Activated CD4-positive, alpha-beta memory T cell treated with anti-CD3 and anti-CD28 coated beads, Interleukin-2, amount 10 ng/mL, durations not matched to agents 7 days and 5 days (primary cell): Measurements from ENCODE around the gene ZNF532. TPM values are rescaled to one million over a fixed set of nuclear protein-coding genes. Genes with fewer than 3 reads are reported as not detected.

Source experiments
- CTCF ChIA-PET: fragments of 350-600 bp; sonication (Branson Sonifier 250); formaldehyde crosslinking; loops from one replicate; lab custom pipeline; 2021; ENCODE audit warnings: antibody characterized with exemption, inconsistent platforms; lab: Charles Lee
- POLR2A ChIA-PET: fragments of 350-600 bp; sonication (Branson Sonifier 250); formaldehyde crosslinking; loops from one replicate; lab custom pipeline; 2021; ENCODE audit warnings: antibody characterized with exemption; lab: Charles Lee
- DNase-seq: peaks from one replicate; pipeline ENCODE4 v3.0.0-alpha.2; 2020
- H3K27ac Mint-ChIP-seq: one replicate; pipeline ENCODE4 v1.8.0; 2021; ENCODE audit warnings: mild to moderate bottlenecking, mixed read lengths
- H3K27me3 Mint-ChIP-seq: one replicate; pipeline ENCODE4 v1.8.0; 2021; ENCODE audit warnings: mixed read lengths
- H3K36me3 Mint-ChIP-seq: one replicate; pipeline ENCODE4 v1.8.0; 2021; ENCODE audit warnings: low read depth, mixed read lengths
- H3K4me1 Mint-ChIP-seq: one replicate; pipeline ENCODE4 v1.8.0; 2021; ENCODE audit warnings: mixed read lengths
- H3K4me3 Mint-ChIP-seq: one replicate; pipeline ENCODE4 v1.8.0; 2021; ENCODE audit warnings: mild to moderate bottlenecking, mixed read lengths
- H3K9me3 Mint-ChIP-seq: one replicate; pipeline ENCODE4 v1.8.0; 2021; ENCODE audit warnings: mixed read lengths
- total RNA-seq, 2 experiments: library from RNA; stranded (reverse); gene quantifications; one replicate each; pipeline ENCODE4 v1.2.3, GENCODE V29; 2021

Gene ZNF532
- total RNA-seq, 2 experiments from 2014 or later = 3.4 to 4.2 TPM

DNA sequence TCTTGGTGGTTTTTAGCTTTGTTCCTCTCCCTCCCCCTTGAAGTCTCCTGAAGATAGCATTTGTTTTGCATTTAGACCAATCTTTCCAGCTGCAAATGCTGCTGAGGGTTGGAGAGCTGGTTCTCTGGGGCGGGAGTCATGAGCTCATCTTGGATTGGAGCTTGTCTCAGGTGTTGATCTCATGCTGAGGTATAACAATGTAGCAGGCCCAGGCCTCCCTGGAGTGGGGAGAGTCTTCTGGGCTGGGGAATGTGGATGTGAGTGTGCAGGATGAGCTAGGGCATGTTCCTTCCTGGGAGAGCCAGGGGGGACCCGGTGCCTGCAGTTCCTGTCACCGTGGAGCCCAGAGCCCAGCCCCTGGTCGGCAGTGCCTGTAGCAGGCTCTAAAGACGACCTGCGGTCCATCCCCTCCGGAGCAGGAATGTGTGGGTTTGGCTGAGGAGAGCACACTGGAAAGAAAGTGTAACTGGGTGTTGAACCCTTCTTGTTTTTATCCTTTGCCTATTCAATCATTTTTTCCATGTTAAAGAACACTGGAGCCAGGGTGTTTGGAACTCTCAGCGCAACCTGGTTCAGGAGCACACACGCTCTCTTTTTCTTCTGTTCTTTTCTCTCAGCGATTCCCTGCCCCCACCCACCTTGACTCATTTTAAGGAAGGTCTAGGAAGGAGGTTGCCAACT is 2.7 kb downstream of the ZNF532 start:
- Mint-ChIP-seq H3K27ac (no peak overlapping the region), H3K36me3 (no peaks in the 10 kb centered on the region), H3K27me3 (peaks cover 44% of the 10 kb centered on the region), H3K4me1 (peaks cover 12% of the 10 kb centered on the region), H3K9me3 (no peaks in the 10 kb centered on the region), H3K4me3 (no peak overlapping the region)
- ChIA-PET CTCF (interaction anchor here (0.5 to 1.4 kb wide), 2 partner anchors 89 to 99 kb away, joined by 3 to 4 read pairs; no protein-coding TSS in a partner anchor), POLR2A (no interaction called here)
- DNase-seq = no peak

DNA sequence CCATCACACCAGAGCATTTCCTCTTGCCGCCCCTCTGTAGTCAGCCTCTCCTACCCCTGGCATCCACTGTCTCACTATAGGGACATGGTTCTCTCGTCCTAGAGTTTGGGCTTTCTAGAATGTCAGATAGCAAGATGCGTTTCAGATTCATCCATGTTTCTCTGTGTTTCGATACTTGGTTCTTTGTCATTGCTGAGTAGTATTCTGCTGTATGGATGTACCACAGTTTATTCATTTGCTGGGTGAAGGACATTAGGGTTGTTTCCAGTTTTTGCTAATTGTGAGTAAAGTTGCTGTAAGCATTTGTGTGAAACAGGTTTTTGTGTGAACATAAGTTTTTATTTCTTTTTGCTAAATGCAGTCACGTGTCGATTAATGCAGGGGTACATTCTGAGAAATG is 3.8 kb downstream of the ZNF532 start:
- Mint-ChIP-seq H3K9me3 (no peaks in the 10 kb centered on the region), H3K4me3 (no peak overlapping the region), H3K4me1 (peaks cover 7% of the 10 kb centered on the region), H3K36me3 (no peaks in the 10 kb centered on the region), H3K27me3 (peaks cover 41% of the 10 kb centered on the region), H3K27ac (no peak overlapping the region)
- CTCF ChIA-PET = no interaction called here
- DNase-seq = no peak
- POLR2A ChIA-PET = no interaction called here

DNA sequence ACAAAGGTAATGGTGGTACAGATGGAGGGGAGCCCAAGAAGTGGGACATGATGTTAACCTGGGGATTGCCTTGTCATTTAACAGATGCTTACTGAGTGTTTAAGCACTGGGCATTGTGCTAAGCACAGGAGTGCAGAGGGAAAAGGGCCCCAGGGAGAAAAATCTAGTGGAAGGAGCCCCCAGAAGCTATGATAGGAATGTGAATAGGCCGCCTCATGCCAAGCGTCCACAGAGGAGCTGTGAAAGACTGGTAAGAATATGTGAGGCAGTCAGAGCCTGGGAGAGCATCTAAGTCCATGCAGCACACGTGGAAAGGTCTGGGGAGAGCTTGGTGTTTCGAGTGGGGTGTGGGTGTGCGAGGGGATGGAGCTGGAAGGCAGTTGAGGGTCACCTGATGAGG is 5.5 kb downstream of the ZNF532 start:
- ChIA-PET POLR2A (no interaction called here), CTCF (no interaction called here)
- Mint-ChIP-seq H3K27me3 (peaks cover 32% of the 10 kb centered on the region), H3K4me3 (no peak overlapping the region), H3K36me3 (no peaks in the 10 kb centered on the region), H3K27ac (no peak overlapping the region), H3K9me3 (no peaks in the 10 kb centered on the region), H3K4me1 (no peaks in the 10 kb centered on the region)
- DNase-seq = no peak

DNA sequence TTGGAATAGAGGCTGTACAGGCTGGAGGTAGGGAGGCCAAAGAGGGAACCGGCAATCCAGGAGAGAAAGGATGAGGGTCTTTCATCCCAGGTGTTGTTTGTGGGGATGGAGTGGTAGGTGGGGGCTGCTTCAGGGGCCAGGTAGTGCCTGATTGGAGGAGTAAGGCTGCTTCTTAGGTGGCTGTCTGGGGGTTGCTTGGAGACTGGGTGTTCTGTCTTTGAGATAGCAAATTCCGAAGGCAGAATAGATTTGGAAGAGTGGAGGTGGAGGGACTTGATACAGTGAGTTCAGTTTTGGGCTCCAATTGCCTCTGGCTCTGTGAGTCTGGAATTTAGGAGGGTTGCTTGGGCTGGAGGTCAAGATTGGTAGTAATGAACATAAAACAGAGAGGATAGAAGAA is 5.9 kb downstream of the ZNF532 start:
- H3K36me3 Mint-ChIP-seq = no peaks in the 10 kb centered on the region
- no peak for DNase-seq
- POLR2A ChIA-PET = no interaction called here
- no peaks in the 10 kb centered on the region for H3K9me3 Mint-ChIP-seq
- H3K4me3 Mint-ChIP-seq = no peak overlapping the region
- no peak overlapping the region for H3K27ac Mint-ChIP-seq
- CTCF ChIA-PET = no interaction called here
- H3K27me3 Mint-ChIP-seq = peaks cover 27% of the 10 kb centered on the region
- no peaks in the 10 kb centered on the region for H3K4me1 Mint-ChIP-seq

DNA sequence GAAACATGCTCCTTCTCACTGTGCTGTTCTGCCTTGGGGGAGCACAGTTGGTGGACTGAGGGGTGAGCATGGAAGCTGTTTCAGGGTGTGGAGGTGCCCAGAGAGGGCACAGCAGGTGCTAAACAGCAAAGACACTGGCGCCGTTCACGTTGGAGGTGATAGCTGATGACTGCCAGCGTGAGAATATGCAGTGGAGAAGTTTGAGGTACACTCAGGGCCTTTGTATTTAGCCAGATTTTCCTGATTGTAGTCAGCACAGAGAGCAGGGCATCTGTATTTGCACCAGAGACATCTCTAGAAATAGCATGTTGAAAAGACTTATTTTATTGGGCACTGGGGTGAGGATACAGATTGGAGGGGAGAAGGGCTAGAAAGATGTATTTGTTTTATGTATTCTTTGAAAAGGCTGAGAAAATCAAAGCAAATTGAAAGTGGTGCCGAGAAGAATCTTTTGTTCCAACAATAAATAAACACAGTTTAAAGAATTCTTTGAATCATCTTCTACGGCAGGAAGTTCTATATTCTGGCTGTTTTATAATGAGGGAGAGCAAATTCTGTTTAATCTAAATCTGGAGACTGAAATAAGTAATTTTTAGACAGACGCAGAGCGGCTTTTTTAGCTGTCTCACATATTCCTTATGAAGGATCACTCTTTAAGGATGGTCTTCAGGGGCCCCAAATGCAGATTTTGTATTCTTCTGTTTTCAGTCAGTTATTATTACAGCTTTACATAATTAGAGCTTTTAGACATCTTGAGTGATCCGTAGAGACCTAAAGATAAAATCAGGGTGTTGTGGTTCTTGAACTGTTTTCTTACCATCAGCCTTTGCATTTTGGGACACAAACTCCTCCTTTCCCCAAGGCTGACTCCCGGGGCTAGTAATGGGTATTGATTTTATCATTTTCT is 7.1 kb downstream of the ZNF532 start:
- peaks cover 18% of the 10 kb centered on the region for H3K27me3 Mint-ChIP-seq
- POLR2A ChIA-PET = no interaction called here
- H3K4me3 Mint-ChIP-seq = no peak overlapping the region
- H3K36me3 Mint-ChIP-seq = no peaks in the 10 kb centered on the region
- H3K27ac Mint-ChIP-seq = no peak overlapping the region
- H3K4me1 Mint-ChIP-seq = no peaks in the 10 kb centered on the region
- no peak for DNase-seq
- H3K9me3 Mint-ChIP-seq = no peaks in the 10 kb centered on the region
- CTCF ChIA-PET = no interaction called here

DNA sequence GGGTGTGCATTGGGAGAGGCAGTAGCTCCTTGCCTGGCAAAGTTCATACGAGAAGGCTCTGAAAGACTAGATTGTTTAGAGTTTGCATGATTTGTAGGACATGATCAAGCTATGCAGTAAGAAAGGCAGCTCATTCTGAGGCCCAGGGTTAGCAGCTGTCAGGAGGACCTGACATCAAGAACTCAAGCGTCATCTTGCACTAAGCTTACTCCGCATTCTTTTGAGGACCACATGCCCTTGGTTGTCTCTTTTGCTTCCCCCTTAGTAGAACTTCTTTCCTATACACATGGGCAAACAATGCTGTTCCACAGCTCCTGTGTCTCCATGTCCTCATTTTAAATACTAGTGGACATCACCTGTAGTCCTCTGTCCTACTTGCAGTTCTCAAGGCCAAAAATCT is 14.0 kb downstream of the ZNF532 start:
- POLR2A ChIA-PET = interaction anchor here (1.5 kb wide), 1 partner anchor 14 kb away, joined by 3 read pairs; the partner anchor contains the start of gene ZNF532
- Mint-ChIP-seq H3K27me3 (peaks cover 7% of the 10 kb centered on the region), H3K4me3 (no peak overlapping the region), H3K27ac (no peak overlapping the region), H3K4me1 (no peaks in the 10 kb centered on the region), H3K9me3 (no peaks in the 10 kb centered on the region), H3K36me3 (no peaks in the 10 kb centered on the region)
- CTCF ChIA-PET = no interaction called here
- DNase-seq = no peak

DNA sequence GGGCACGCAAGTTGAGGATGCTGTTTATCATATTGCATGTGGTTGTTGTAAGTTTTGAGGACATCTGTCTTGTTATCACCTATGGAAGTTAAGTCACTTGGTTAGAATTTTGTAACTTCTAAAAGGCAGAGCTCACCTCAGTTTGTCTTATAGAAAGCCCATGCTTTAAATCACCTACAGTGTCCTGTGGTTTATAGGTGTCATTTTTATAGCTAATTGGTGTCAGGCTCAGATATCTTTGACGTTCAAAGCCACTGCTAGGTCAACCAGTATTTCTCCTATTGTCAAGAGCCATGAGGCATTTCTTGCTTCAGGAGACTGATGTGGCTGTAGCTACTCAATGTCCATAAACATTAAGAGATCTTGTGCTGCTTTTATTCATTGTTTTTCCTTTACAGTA is 16.8 kb downstream of the ZNF532 start:
- no peak overlapping the region for H3K4me3 Mint-ChIP-seq
- no peak for DNase-seq
- ChIA-PET CTCF (interaction anchor here (1.1 kb wide), 1 partner anchor 43 kb away, joined by 3 read pairs; no protein-coding TSS in a partner anchor), POLR2A (no interaction called here)
- H3K4me1 Mint-ChIP-seq = peaks cover under 1% of the 10 kb centered on the region
- H3K9me3 Mint-ChIP-seq = no peaks in the 10 kb centered on the region
- H3K27me3 Mint-ChIP-seq = peaks cover 7% of the 10 kb centered on the region
- no peak overlapping the region for H3K27ac Mint-ChIP-seq
- H3K36me3 Mint-ChIP-seq = no peaks in the 10 kb centered on the region

DNA sequence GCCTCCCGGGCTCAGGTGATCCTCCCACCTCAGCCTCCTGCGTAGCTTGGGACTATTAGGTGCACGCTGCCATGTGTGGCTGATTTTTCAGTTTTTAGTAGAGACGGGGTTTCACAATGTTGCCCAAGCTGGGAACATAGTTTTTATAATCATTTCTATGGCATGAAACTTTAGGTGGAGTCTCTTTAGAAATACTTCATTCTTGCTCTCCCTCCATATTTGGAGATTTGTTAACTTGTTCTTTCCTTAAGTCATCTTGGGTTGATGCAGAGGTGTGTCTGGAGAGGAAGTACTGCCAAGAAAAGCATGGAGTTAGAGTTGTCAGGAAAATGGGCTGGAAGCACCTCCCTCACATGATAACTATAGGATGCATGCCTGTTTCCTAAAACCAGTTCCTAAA is 17.4 kb downstream of the ZNF532 start:
- Mint-ChIP-seq H3K4me1 (peaks cover 3% of the 10 kb centered on the region), H3K36me3 (no peaks in the 10 kb centered on the region), H3K4me3 (no peak overlapping the region), H3K9me3 (no peaks in the 10 kb centered on the region), H3K27ac (no peak overlapping the region), H3K27me3 (peaks cover 9% of the 10 kb centered on the region)
- ChIA-PET POLR2A (no interaction called here), CTCF (interaction anchor here (1.1 kb wide), 1 partner anchor 42 kb away, joined by 3 read pairs; no protein-coding TSS in a partner anchor)
- DNase-seq = no peak

DNA sequence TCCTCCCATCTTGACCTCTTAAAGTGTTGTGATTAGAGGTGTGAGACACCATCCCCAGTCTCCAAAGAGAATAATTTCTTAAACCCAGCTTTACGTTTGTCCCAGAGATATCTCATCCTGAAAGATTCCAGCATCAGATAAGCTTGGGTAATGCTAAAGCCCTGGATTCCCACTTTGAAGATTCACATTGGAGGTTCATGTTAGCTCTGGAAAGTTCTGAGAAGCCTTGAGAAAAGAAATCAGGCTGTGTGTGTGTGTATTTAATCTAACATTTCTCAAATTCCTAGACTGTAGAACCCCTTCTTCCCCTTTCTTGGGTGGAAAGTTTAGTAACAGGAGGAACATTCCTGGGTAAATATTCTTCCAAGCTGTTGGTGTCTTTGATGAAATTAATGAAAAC is 18.0 kb downstream of the ZNF532 start:
- CTCF ChIA-PET = no interaction called here
- POLR2A ChIA-PET = no interaction called here
- Mint-ChIP-seq H3K27me3 (peaks cover 10% of the 10 kb centered on the region), H3K4me1 (peaks cover 9% of the 10 kb centered on the region), H3K36me3 (no peaks in the 10 kb centered on the region), H3K4me3 (no peak overlapping the region), H3K27ac (no peak overlapping the region), H3K9me3 (no peaks in the 10 kb centered on the region)
- DNase-seq = no peak

DNA sequence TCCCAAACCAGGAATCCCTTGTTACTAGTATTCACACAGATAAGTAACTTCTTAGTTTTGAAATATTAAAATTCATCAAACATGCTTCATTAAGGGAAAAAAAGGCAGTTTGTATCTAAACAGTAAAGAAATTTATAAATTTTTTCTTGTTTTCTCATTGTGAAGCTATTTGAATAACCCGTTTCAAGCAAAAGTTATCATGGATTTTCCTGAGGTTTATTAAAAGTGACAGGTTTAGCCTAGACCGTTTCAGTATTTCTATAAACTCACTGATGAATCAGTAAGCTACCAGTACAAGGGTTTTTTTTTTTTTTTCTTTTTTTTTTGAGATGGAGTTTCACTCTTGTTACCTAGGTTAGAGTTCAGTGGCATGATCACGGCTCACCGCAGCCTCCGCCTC is 20.0 kb downstream of the ZNF532 start:
- Mint-ChIP-seq H3K4me1 (peaks cover 10% of the 10 kb centered on the region), H3K36me3 (no peaks in the 10 kb centered on the region), H3K27me3 (peaks cover 10% of the 10 kb centered on the region), H3K27ac (no peak overlapping the region), H3K4me3 (no peak overlapping the region), H3K9me3 (no peaks in the 10 kb centered on the region)
- DNase-seq = no peak
- CTCF ChIA-PET = interaction anchor here (0.6 kb wide), 1 partner anchor 52 kb away, joined by 3 read pairs; no protein-coding TSS in a partner anchor
- POLR2A ChIA-PET = no interaction called here

DNA sequence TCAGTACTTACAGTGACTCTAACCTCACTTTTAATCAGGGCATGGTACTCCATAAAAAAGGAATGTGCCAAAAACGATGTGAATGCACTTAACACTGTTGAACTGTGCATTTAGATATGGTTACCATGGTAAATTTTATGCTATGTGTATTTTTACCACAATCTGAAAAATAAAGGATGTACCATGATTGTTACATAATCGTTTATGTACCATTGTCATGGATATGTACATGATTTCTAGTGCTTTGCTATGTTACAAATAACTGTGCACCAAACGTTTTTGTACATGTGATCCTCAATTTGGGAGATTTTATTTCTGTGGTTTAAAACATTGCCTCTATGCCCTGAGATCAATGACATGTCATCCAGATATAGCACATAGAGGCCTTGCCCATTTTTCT is 21.8 kb downstream of the ZNF532 start:
- Mint-ChIP-seq H3K27me3 (peaks cover 10% of the 10 kb centered on the region), H3K36me3 (no peaks in the 10 kb centered on the region), H3K27ac (no peak overlapping the region), H3K4me3 (no peak overlapping the region), H3K4me1 (peaks cover 10% of the 10 kb centered on the region), H3K9me3 (no peaks in the 10 kb centered on the region)
- DNase-seq = no peak
- ChIA-PET POLR2A (no interaction called here), CTCF (no interaction called here)

DNA sequence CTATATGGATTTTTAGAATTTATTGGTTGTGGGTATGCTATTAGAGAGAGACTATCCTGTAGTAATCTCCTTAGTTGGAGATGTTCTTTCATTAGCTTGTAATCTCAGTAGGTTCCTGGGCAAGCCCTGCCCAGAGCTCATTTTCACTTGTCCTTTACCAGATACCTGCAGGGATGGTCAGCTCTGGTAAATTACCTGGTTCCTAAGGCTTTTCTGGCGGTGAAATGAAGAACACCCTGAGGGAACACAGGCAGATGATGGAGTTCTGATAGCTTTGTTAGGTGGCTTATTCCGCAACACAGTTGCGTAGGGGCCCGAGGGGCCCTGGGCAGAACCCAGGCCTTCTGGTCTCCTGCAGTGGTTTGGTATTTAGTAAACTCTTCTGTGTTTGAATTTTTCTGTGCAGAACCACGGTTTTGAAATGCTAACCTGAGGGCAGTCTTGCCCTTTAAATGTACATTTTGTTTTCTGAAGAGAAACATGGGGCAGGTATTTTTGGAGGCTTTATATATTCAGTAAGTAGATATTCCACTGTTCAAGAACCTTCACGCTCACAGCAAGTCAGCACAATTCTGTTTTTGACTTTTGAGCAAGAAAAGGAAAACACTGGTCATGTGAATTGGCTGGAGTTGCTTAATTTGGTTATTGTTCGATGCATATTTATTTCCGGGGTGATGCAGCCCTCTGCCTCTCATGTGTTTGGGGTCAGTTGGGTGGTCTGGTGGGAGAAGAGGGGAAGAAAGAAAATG is 22.4 kb downstream of the ZNF532 start:
- POLR2A ChIA-PET = no interaction called here
- Mint-ChIP-seq H3K4me1 (peaks cover 10% of the 10 kb centered on the region), H3K36me3 (no peaks in the 10 kb centered on the region), H3K27ac (no peak overlapping the region), H3K4me3 (no peak overlapping the region), H3K27me3 (peaks cover 10% of the 10 kb centered on the region), H3K9me3 (no peaks in the 10 kb centered on the region)
- DNase-seq = no peak
- CTCF ChIA-PET = no interaction called here

DNA sequence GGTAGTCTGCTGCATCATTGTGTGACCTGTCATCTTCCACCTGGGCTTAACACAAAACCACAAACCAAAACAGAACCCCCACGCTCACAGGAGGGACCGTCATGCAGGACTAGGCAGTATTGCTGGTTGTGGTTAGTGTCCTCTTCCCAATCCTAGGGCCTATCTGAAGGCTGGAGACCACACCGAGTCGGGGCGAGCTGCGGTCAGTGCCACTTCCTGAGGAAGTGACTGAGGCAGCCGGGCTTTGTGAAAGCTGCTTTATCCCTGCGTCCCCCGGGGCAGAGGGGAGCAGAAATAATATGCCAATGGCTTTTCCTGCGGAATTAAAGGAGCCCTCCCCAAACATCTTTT is 22.9 kb downstream of the ZNF532 start:
- H3K9me3 Mint-ChIP-seq = no peaks in the 10 kb centered on the region
- no peaks in the 10 kb centered on the region for H3K36me3 Mint-ChIP-seq
- peaks cover 9% of the 10 kb centered on the region for H3K27me3 Mint-ChIP-seq
- no peak overlapping the region for H3K27ac Mint-ChIP-seq
- no peak overlapping the region for H3K4me3 Mint-ChIP-seq
- POLR2A ChIA-PET = no interaction called here
- CTCF ChIA-PET = no interaction called here
- peak; percentile 35 for DNase-seq
- H3K4me1 Mint-ChIP-seq = peaks cover 10% of the 10 kb centered on the region
